OCI-LY3 (cell line): ENCODE measurements around the gene KRT2.

Experiments used
- H2AFZ ChIP-seq: fragments of 200-600, 300-600 bp; shearing (Covaris generic); 2 replicates; pipeline ENCODE4 v1.6.0; 2014; ENCODE audit warnings: antibody characterized with exemption, low read depth, low read length
- H3K27ac ChIP-seq: fragments of 200-600, 300-600 bp; sonication (generic); 2 replicates; pipeline ENCODE4 v1.5.1; 2014; ENCODE audit warnings: mild to moderate bottlenecking, low read length, moderate library complexity, mixed read lengths
- H3K27me3 ChIP-seq: fragments of 200-600, 300-600 bp; sonication (generic); 2 replicates; pipeline ENCODE4 v1.6.1; 2014; ENCODE audit warnings: low read depth, low read length, mixed read lengths
- H3K36me3 ChIP-seq: fragments of 200-600, 300-600 bp; sonication (generic); replicated peaks from 2 replicates; pipeline ENCODE3; 2014; ENCODE audit warnings: low read depth, low read length, mixed read lengths
- H3K4me1 ChIP-seq: fragments of 300-600, 200-600 bp; sonication (generic); 2 replicates; pipeline ENCODE4 v1.6.1; 2014; ENCODE audit warnings: low read length, mixed read lengths
- H3K4me2 ChIP-seq: fragments of 200-600, 300-600 bp; sonication (generic); 2 replicates; pipeline ENCODE4 v1.6.1; 2014; ENCODE audit warnings: low read length, mixed read lengths
- H3K4me3 ChIP-seq: fragments of 300-600, 200-600 bp; sonication (generic); 2 replicates; pipeline ENCODE4 v1.5.1; 2014; ENCODE audit warnings: antibody characterized with exemption, mild to moderate bottlenecking, low read length, moderate library complexity
- H3K79me2 ChIP-seq: fragments of 300-600, 200-600 bp; shearing (Covaris generic); 2 replicates; pipeline ENCODE4 v1.6.1; 2014; ENCODE audit warnings: mild to moderate bottlenecking, low read length, mixed read lengths
- H3K9ac ChIP-seq: fragments of 300-600, 200-600 bp; shearing (Covaris generic); 2 replicates; pipeline ENCODE4 v1.6.0; 2014; ENCODE audit warnings: mild to moderate bottlenecking, low read length, moderate library complexity
- H3K9me3 ChIP-seq: fragments of 200-600, 300-600 bp; shearing (Covaris generic); 2 replicates; pipeline ENCODE4 v1.6.1; 2014; ENCODE audit warnings: low read length, mixed read lengths; ENCODE audit not compliant: insufficient read depth
- H4K20me1 ChIP-seq: fragments of 200-600, 300-600 bp; sonication (generic); 2 replicates; pipeline ENCODE4 v1.6.1; 2016; ENCODE audit warnings: low read length, mixed read lengths; ENCODE audit not compliant: insufficient read depth
- CTCF ChIP-seq: fragments of 200-600, 300-600 bp; sonication (generic); IDR thresholded peaks from 2 replicates; pipeline ENCODE4 v1.5.1; 2014; ENCODE audit warnings: antibody characterized with exemption, low read length, low read depth
- EZH2phosphoT487 ChIP-seq: fragments of 200-600 bp; shearing (Covaris generic); IDR thresholded peaks from 2 replicates; pipeline ENCODE4 v1.6.1; 2018; ENCODE audit warnings: antibody characterized with exemption, mixed run types, low read depth

KRT2 gene

DNA sequence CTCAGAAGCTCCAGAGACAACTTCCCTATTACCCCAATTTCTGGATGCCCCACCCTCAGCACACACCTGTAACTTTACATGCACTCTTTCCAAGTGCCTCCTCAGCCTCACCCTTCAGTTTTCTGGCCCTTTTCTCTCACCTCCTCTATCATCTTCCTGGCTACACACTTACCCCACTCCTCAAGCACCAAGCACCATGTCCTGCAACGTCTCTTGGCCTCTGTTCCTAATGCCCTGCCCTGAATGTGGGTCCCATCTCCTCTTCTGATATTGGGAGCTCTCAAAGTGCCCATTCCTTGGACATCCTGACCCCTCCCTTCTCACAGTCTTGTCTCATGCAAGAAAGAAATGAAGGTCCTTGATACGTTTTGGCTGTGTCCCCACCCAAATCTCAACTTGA, 51.9 kb downstream of the KRT2 start:
- Histone ChIP-seq H4K20me1 (no peaks in the 10 kb centered on the region), H3K79me2 (no peaks in the 10 kb centered on the region), H3K27ac (no peak overlapping the region), H3K4me3 (no peak overlapping the region), H3K9me3 (no peaks in the 10 kb centered on the region), H2AFZ (no peak overlapping the region), H3K4me1 (no peaks in the 10 kb centered on the region), H3K9ac (no peak overlapping the region), H3K4me2 (no peak overlapping the region), H3K36me3 (no peaks in the 10 kb centered on the region), H3K27me3 (peaks cover 33% of the 10 kb centered on the region)
- TF ChIP-seq EZH2phosphoT487 (no peak), CTCF (no peak)

- Histone ChIP-seq H3K27me3 (peaks cover 33% of the 10 kb centered on the region), H3K9me3 (no peaks in the 10 kb centered on the region), H4K20me1 (no peaks in the 10 kb centered on the region), H3K27ac (no peak overlapping the region), H3K9ac (no peak overlapping the region), H3K4me1 (no peaks in the 10 kb centered on the region), H2AFZ (no peak overlapping the region), H3K4me3 (no peak overlapping the region), H3K4me2 (no peak overlapping the region), H3K79me2 (no peaks in the 10 kb centered on the region), H3K36me3 (no peaks in the 10 kb centered on the region)
- no peak for TF ChIP-seq CTCF
- TF ChIP-seq EZH2phosphoT487, result no peak
These were observed 53.0 kb downstream of the KRT2 start for GRCh38 chr12:52598966-52599365.
